ENCODE results near the gene DCAF15. TPM values are rescaled to one million over a fixed set of nuclear protein-coding genes. Genes with fewer than 3 reads are reported as not detected.

Gene DCAF15
- total and polyA plus RNA-seq, 8 donors = 7.1 to 37.3 (median 25.8) TPM

- Histone ChIP-seq H3K27ac (peak overlapping the region in 1 of 5 donors; percentile 35), H3K4me1 (peaks cover 0 to 11% (median 2%) of the 10 kb centered on the region in 4 donors), H3K27me3 (no peaks in the 10 kb centered on the region), H3K4me3 (peak overlapping the region; percentile 31 to 37 (median 31)), H3K9me3 (no peaks in the 10 kb centered on the region), H3K36me3 (peaks cover 62 to 100% (median 99%) of the 10 kb centered on the region in 4 donors)
- no peak for TF ChIP-seq POLR2A (IDR thresholded peaks at IDR 0.05)
- TF ChIP-seq CTCF (IDR thresholded peaks at IDR 0.05) = no peak
- TF ChIP-seq POLR2AphosphoS5 (IDR thresholded peaks at IDR 0.05) = no peak
- peak in 1 of 2 donors; percentile 78 for DNase-seq
- intact Hi-C loops (cut with DNase I; ENCODE audit: low total_unique reads) = no loop called here
- 67 to 80% (median 76%) methylated on average over 46 to 55 of the region's 55 CpGs for WGBS, 5 donors
Observed at GRCh38 chr19:13961826-13962698, 9.8 kb downstream of the DCAF15 start.

- intact Hi-C loops (cut with DNase I; ENCODE audit: low total_unique reads) = no loop called here
- H3K36me3 ChIP-seq = peaks cover 63 to 100% (median 99%) of the 10 kb centered on the region in 4 donors
- no peaks in the 10 kb centered on the region for H3K27me3 ChIP-seq
- DNase-seq = peak in 1 of 2 donors; percentile 84
- H3K4me3 ChIP-seq = peak overlapping the region; percentile 31 to 37 (median 31)
- WGBS, 5 donors = 62 to 81% (median 78%) methylated on average over 53 to 89 of the region's 89 CpGs
- TF ChIP-seq CTCF (IDR thresholded peaks at IDR 0.05) = no peak
- TF ChIP-seq POLR2AphosphoS5 (IDR thresholded peaks at IDR 0.05) = no peak
- no peak for TF ChIP-seq POLR2A (IDR thresholded peaks at IDR 0.05)
- TF ChIP-seq EP300 (IDR thresholded peaks at IDR 0.05) = no peak
- H3K9me3 ChIP-seq = no peaks in the 10 kb centered on the region
- peak overlapping the region in 2 of 5 donors; percentile 22 to 35 for H3K27ac ChIP-seq
- peaks cover 0 to 11% (median 2%) of the 10 kb centered on the region in 4 donors for H3K4me1 ChIP-seq
Observed at GRCh38 chr19:13962699-13963602, 10.6 kb downstream of the DCAF15 start.

- H3K27me3 ChIP-seq = no peaks in the 10 kb centered on the region
- H3K27ac ChIP-seq = no peak overlapping the region
- H3K4me1 ChIP-seq = peaks cover 0 to 11% (median 2%) of the 10 kb centered on the region in 4 donors
- DNase-seq = no peak
- TF ChIP-seq EP300 (IDR thresholded peaks at IDR 0.05) (no peak), POLR2A (IDR thresholded peaks at IDR 0.05) (no peak), POLR2AphosphoS5 (IDR thresholded peaks at IDR 0.05) (no peak), CTCF (IDR thresholded peaks at IDR 0.05) (no peak)
- no peaks in the 10 kb centered on the region for H3K9me3 ChIP-seq
- intact Hi-C loops (cut with DNase I; ENCODE audit: low total_unique reads) = no loop called here
- H3K4me3 ChIP-seq = no peak overlapping the region
- peaks cover 67 to 100% (median 99%) of the 10 kb centered on the region in 4 donors for H3K36me3 ChIP-seq
- WGBS, 5 donors = 89 to 93% (median 91%) methylated on average over 19 to 48 of the region's 48 CpGs
Observed at GRCh38 chr19:13963603-13964105, 11.3 kb downstream of the DCAF15 start.

GRCh38 chr19:13964776-13965175 is 12.5 kb downstream of the DCAF15 start:
- no peaks in the 10 kb centered on the region for H3K9me3 ChIP-seq
- no peaks in the 10 kb centered on the region for H3K27me3 ChIP-seq
- peaks cover 0 to 11% (median 2%) of the 10 kb centered on the region in 4 donors for H3K4me1 ChIP-seq
- intact Hi-C loops (cut with DNase I; ENCODE audit: low total_unique reads) = no loop called here
- DNase-seq = no peak
- peaks cover 67 to 100% (median 99%) of the 10 kb centered on the region in 4 donors for H3K36me3 ChIP-seq
- no peak for TF ChIP-seq POLR2AphosphoS5 (IDR thresholded peaks at IDR 0.05)
- TF ChIP-seq CTCF (IDR thresholded peaks at IDR 0.05) = no peak
- TF ChIP-seq EP300 (IDR thresholded peaks at IDR 0.05) = no peak
- TF ChIP-seq POLR2A (IDR thresholded peaks at IDR 0.05) = no peak
- 81 to 88% (median 86%) methylated on average over 5 of the region's 5 CpGs for WGBS, 5 donors
- H3K27ac ChIP-seq = no peak overlapping the region
- no peak overlapping the region for H3K4me3 ChIP-seq
